Retinal pigment epithelial cell (primary cell): Measurements from ENCODE around the gene PRKAG3.

ENCODE experiments used
- DNase-seq: peaks from one replicate; pipeline ENCODE4 v3.0.0-alpha.2; 2010; ENCODE audit warnings: low read depth
- H3K4me3 ChIP-seq: 2 replicates; pipeline ENCODE4 v1.5.1; 2011; ENCODE audit warnings: mild to moderate bottlenecking, low read length, control low read depth, moderate library complexity
- TF ChIP-seq, protein P1 (sequence below): conservative IDR thresholded peaks from 2 replicates; pipeline ENCODE4 v1.5.1; 2011; ENCODE audit warnings: low read depth, low read length, control low read depth, inconsistent platforms

Gene PRKAG3

DNA sequence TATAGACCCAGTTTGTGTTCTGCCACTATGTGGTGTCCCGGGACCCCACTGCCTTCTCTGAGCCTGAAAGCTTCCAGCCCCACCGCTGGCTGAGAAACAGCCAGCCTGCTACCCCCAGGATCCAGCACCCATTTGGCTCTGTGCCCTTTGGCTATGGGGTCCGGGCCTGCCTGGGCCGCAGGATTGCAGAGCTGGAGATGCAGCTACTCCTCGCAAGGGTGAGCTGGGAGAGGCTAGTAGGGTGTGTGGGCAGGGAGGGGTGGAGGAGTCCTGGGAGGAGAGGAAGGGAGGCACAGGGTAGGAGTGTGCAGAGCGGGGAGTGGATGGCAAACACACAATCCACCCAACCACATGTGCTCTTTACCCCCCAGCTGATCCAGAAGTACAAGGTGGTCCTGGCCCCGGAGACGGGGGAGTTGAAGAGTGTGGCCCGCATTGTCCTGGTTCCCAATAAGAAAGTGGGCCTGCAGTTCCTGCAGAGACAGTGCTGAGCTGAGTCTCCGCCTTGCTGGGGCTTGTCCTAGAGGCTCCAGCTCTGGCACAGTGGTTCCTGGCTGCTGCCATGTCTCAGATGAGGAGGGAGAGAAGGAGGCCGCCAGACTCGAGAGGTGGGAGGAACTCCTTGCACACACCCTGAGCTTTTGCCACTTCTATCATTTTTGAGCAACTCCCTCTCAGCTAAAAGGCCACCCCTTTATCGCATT lies 16.9 kb downstream of the PRKAG3 start:
- no peak for DNase-seq
- TF ChIP-seq, protein P1, sequence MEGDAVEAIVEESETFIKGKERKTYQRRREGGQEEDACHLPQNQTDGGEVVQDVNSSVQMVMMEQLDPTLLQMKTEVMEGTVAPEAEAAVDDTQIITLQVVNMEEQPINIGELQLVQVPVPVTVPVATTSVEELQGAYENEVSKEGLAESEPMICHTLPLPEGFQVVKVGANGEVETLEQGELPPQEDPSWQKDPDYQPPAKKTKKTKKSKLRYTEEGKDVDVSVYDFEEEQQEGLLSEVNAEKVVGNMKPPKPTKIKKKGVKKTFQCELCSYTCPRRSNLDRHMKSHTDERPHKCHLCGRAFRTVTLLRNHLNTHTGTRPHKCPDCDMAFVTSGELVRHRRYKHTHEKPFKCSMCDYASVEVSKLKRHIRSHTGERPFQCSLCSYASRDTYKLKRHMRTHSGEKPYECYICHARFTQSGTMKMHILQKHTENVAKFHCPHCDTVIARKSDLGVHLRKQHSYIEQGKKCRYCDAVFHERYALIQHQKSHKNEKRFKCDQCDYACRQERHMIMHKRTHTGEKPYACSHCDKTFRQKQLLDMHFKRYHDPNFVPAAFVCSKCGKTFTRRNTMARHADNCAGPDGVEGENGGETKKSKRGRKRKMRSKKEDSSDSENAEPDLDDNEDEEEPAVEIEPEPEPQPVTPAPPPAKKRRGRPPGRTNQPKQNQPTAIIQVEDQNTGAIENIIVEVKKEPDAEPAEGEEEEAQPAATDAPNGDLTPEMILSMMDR = no peak
- no peak overlapping the region for H3K4me3 ChIP-seq

DNA sequence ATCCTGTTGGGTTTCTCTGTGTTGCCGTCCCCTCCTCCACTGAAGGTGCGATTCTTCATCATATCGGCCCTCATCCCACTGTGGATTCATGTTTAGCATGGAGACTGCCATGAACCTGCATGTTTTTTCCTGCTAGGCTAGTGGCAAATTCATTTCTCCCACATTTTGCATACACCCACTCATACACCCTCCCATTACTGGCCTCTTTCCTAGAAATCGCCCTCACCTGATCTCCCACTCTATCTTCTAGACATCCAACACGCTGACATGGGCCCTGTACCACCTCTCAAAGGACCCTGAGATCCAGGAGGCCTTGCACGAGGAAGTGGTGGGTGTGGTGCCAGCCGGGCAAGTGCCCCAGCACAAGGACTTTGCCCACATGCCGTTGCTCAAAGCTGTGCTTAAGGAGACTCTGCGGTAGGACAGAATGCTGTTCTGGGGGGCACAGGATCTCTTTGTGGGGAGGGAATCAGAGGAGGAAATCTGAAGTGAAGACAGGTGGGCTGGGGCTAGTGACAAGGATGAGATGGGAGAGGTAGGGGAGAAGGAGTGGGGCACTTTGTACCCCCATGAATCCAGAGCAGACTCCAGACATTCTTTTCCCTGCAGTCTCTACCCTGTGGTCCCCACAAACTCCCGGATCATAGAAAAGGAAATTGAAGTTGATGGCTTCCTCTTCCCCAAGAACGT lies 17.7 kb downstream of the PRKAG3 start:
- no peak for DNase-seq
- no peak overlapping the region for H3K4me3 ChIP-seq
- TF ChIP-seq, protein P1 = no peak

DNA sequence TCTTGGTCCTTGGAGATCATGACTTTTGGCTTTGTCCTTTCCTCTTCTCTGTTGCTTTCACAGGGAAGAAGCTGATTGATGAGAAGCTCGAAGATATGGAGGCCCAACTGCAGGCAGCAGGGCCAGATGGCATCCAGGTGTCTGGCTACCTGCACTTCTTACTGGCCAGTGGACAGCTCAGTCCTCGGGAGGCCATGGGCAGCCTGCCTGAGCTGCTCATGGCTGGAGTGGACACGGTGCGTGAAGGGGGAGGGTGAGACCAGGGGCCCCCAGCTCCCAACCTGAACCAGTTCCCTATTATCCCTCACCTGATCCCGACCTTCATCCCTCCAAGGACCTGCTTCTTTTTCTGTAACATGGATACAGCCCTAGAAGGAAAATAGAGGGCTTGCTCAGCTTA lies 18.7 kb downstream of the PRKAG3 start:
- H3K4me3 ChIP-seq = no peak overlapping the region
- TF ChIP-seq, protein P1 = no peak
- DNase-seq = no peak

DNA sequence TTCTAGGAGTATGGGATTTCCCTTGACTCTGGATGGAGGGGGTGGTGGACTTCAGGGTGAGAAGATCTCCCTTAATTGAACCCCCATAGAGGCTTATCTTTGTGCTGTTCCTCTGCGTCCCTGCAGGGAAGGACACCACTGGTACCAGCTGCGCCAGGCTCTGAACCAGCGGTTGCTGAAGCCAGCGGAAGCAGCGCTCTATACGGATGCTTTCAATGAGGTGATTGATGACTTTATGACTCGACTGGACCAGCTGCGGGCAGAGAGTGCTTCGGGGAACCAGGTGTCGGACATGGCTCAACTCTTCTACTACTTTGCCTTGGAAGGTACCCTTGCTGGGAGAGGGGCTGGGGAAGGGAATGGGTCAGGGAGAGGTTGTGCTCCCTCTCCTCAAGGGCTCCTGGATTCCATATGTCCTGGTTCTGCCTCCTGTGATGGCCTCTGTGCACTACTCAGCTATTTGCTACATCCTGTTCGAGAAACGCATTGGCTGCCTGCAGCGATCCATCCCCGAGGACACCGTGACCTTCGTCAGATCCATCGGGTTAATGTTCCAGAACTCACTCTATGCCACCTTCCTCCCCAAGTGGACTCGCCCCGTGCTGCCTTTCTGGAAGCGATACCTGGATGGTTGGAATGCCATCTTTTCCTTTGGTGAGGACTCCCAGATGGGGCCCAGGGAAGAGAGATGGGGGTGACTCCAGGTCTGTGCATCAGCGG lies 19.3 kb downstream of the PRKAG3 start:
- H3K4me3 ChIP-seq = no peak overlapping the region
- TF ChIP-seq, protein P1 = no peak
- DNase-seq = no peak

DNA sequence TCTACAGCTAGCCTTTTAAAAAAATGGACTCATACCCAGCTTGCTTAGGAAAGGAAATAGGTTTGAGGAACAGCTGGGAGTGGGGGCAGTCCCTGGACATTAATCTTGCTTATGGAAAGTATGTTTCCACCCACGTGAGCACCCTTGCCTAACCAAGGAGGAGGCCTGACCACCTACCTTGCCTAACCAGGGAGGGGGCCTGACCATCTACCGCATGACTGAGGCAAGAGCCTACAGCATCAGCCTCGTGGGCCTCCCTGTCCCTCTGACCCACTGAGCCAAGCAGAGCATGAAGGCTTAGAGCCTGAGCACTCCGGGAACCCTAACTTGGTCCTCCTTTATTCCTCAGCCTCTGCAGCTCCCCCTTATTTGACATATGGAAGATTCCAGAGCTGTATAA lies 20.2 kb downstream of the PRKAG3 start:
- TF ChIP-seq, protein P1 = no peak
- no peak for DNase-seq
- H3K4me3 ChIP-seq = no peak overlapping the region

DNA sequence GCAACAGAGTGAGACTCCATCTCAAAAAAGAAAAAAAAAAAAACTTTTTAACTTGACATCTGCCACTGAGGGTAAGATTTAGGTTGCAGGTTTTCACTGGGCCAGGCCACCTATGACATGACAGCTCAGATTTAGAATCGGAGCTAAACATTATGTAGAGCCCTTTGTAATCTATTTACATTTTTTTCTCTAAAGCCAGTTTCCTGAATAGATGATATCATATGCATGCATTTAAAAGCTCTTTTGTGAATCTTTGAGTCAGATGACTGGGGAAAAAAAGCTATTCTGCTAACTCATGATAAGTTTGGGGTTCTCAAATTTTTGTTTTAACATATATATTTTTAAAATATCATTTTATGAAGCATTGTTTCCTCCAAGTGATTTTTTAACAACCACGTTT lies 21.3 kb downstream of the PRKAG3 start:
- TF ChIP-seq, protein P1 = no peak
- H3K4me3 ChIP-seq = no peak overlapping the region
- DNase-seq = no peak
